ENCODE results near the gene TTC7B. TPM values are rescaled to one million over a fixed set of nuclear protein-coding genes. Genes with fewer than 3 reads are reported as not detected.

The TTC7B gene
- total RNA-seq, 1 experiment from 2014 or later: 70.6 TPM

GRCh38 chr14:90647473-90648005, 168.7 kb downstream of the TTC7B start:
- Histone ChIP-seq H2AFZ (ENCODE audit: low read depth, low read length, poor library complexity, severe bottlenecking) (no peak overlapping the region), H3K9ac (ENCODE audit: low read length) (no peak overlapping the region), H3K9me3 (ENCODE audit: control insufficient read depth in 1 of 2, insufficient read depth in 1 of 2, low read depth in 1 of 2, low read length in 2 of 2) (no peaks in the 10 kb centered on the region), H3K27me3 (ENCODE audit: insufficient read depth, low read length) (no peaks in the 10 kb centered on the region), H4K20me1 (ENCODE audit: insufficient read depth) (no peaks in the 10 kb centered on the region; the same call in 1 of the 2 replicates), H3K36me3 (ENCODE audit: control insufficient read depth in 1 of 2, insufficient read depth in 2 of 2, low read length in 2 of 2) (no peaks in the 10 kb centered on the region), H3K4me3 (replicated peaks in 1 of 2; ENCODE audit: low read depth in 1 of 2, low read length in 2 of 2) (no peak overlapping the region), H3K4me1 (ENCODE audit: control insufficient read depth in 1 of 2, insufficient read depth in 2 of 2, low read length in 2 of 2) (peaks cover 15 to 29% of the 10 kb centered on the region in 2 experiments), H3K9me2 (ENCODE audit: insufficient read depth) (no peaks in the 10 kb centered on the region), H3K4me2 (ENCODE audit: low read length) (no peak overlapping the region), H3K27ac (ENCODE audit: low read depth, low read length) (no peak overlapping the region), H3K79me2 (ENCODE audit: insufficient read depth, low read length) (no peaks in the 10 kb centered on the region)
- ChIA-PET CTCF (no interaction called here), POLR2A (no interaction called here), RAD21 (ENCODE audit: low non-redundant PET in 1 of 2, low total read pairs in 2 of 2, uncharacterized antibody in 2 of 2, unreplicated experiment in 2 of 2) (no interaction called here)
- intact Hi-C loops (cut with micrococcal nuclease): no loop called here
- no TSS peak for BruUV-seq (replicated peaks)
- DNase-seq (ENCODE audit: low read depth, low spot score): no peak
- no peak for ATAC-seq
- no peak for TF ChIP-seq CEBPB (IDR thresholded peaks at IDR 0.05; ENCODE audit: low read depth)
- TF ChIP-seq SP1 (IDR thresholded peaks at IDR 0.05; ENCODE audit: low read depth): no peak
- TF ChIP-seq POLR2AphosphoS5 (IDR thresholded peaks at IDR 0.05; ENCODE audit: low read depth, low read length): no peak
- no peak for TF ChIP-seq ATF3 (IDR thresholded peaks at IDR 0.05)
- no peak for TF ChIP-seq POLR2A (IDR thresholded peaks at IDR 0.05; ENCODE audit: borderline replicate concordance, extremely low read depth, insufficient read depth, insufficient read length)
- no peak for TF ChIP-seq SRF (IDR thresholded peaks at IDR 0.05; ENCODE audit: low read depth)
- TF ChIP-seq ZFX (IDR thresholded peaks at IDR 0.05): no peak
- no peak for TF ChIP-seq SIN3A (IDR thresholded peaks at IDR 0.05; ENCODE audit: low read depth)
- no peak for TF ChIP-seq ELF1 (IDR thresholded peaks at IDR 0.05; ENCODE audit: borderline replicate concordance, low read depth)
- no peak for TF ChIP-seq REST (IDR thresholded peaks at IDR 0.05; ENCODE audit: low read depth)
- TF ChIP-seq EZH2 (IDR thresholded peaks at IDR 0.05): no peak
- no peak for TF ChIP-seq JUND (IDR thresholded peaks at IDR 0.05)
- TF ChIP-seq CBX3 (IDR thresholded peaks at IDR 0.05; ENCODE audit: low read depth): no peak
- TF ChIP-seq EZH2phosphoT487 (IDR thresholded peaks at IDR 0.05; ENCODE audit: borderline replicate concordance): no peak
- no peak for TF ChIP-seq EGR1 (IDR thresholded peaks at IDR 0.05; ENCODE audit: low read depth)
